Lung (tissue), 12 donors: ENCODE results near the gene NFATC1. TPM values are rescaled to one million over a fixed set of nuclear protein-coding genes. Genes with fewer than 3 reads are reported as not detected.
A peak's percentile ranks its signal among the peaks of the same experiment; 100 is the strongest.

ENCODE experiments used
- ATAC-seq: fragments of 200-7000 bp; cut with Tn5 transposase; one replicate; pipeline ENCODE4 v1.9.1; 2020; ENCODE audit warnings: moderate number of reproducible peaks; ENCODE audit not compliant: insufficient read depth, low FRiP score
- DNase-seq, 3 donors: peaks; one replicate each; pipeline ENCODE4 v3.0.0-alpha.2; 2013 to 2017
- H3K27ac ChIP-seq, 2 donors: one replicate each; pipeline ENCODE4 v1.5.1; 2013; ENCODE audit warnings: mild to moderate bottlenecking in 2 of 2, moderate library complexity in 2 of 2, control low read depth in 1 of 2, inconsistent platforms in 1 of 2, low read depth in 1 of 2, low read length in 1 of 2
- H3K27me3 ChIP-seq, 3 donors: one replicate each; pipeline ENCODE4 v1.5.1; 2013; ENCODE audit warnings: low read length in 2 of 3; ENCODE audit not compliant: control insufficient read depth in 3 of 3, insufficient read depth in 3 of 3
- H3K36me3 ChIP-seq, 4 donors: one replicate each; pipeline ENCODE4 v1.5.1; 2013; ENCODE audit warnings: low read length in 4 of 4, mild to moderate bottlenecking in 1 of 4, moderate library complexity in 1 of 4; ENCODE audit not compliant: control insufficient read depth in 4 of 4, insufficient read depth in 4 of 4
- H3K4me1 ChIP-seq, 5 donors: one replicate each; pipeline ENCODE4 v1.5.1; 2013; ENCODE audit warnings: low read length in 5 of 5, mild to moderate bottlenecking in 2 of 5, moderate library complexity in 1 of 5; ENCODE audit not compliant: control insufficient read depth in 5 of 5, insufficient read depth in 5 of 5
- H3K4me3 ChIP-seq: one replicate; pipeline ENCODE4 v1.5.1; 2013; ENCODE audit warnings: mild to moderate bottlenecking, control low read depth, moderate library complexity
- H3K9ac ChIP-seq, 2 donors: one replicate each; pipeline ENCODE4 v1.5.1; 2013; ENCODE audit warnings: low read length in 2 of 2, control low read depth in 1 of 2; ENCODE audit not compliant: insufficient read depth in 1 of 2
- H3K9me3 ChIP-seq, 4 donors: one replicate each; pipeline ENCODE4 v1.5.1; 2013; ENCODE audit warnings: low read length in 3 of 4, mild to moderate bottlenecking in 1 of 4, moderate library complexity in 1 of 4; ENCODE audit not compliant: control insufficient read depth in 4 of 4, insufficient read depth in 3 of 4
- WGBS, 2 donors: extraction: QIAGEN DNeasy Blood & Tissue Kit; methylation state at CpG; one replicate each; pipeline ENCODE4 v1.1.7; 2013; 5-methylcytosine and 5-hydroxymethylcytosine counted together
- polyA plus RNA-seq, 2 donors: library from polyadenylated mRNA; stranded (reverse); fragments of 200-250 nt; gene quantifications; one replicate each; pipeline ENCODE4 v1.2.1, GENCODE V29; 2013
- total RNA-seq, 2 donors: library from RNA; depleted of rRNA in 1 of 2; stranded (reverse); fragments of >200 nt in 1 of 2; gene quantifications; one replicate each; pipeline ENCODE4 v1.2.1, GENCODE V29; 2014 to 2021
- TF ChIP-seq, protein P1 (sequence below): IDR thresholded peaks from 2 replicates; pipeline ENCODE4 v1.5.1; 2012; ENCODE audit warnings: mild to moderate bottlenecking; ENCODE audit errors: control extremely low read depth, extremely low read depth
- donor health status: control.
- donor health status: control.
- donor health status: Bipolar disorder and iron deficiency.
- donor health status: healthy.
- donor health status: DM: yes; HTN: yes; CAD: no.

Gene NFATC1
- total and polyA plus RNA-seq, 4 donors, result 8.6 to 25.5 (median 12.9) TPM

DNA sequence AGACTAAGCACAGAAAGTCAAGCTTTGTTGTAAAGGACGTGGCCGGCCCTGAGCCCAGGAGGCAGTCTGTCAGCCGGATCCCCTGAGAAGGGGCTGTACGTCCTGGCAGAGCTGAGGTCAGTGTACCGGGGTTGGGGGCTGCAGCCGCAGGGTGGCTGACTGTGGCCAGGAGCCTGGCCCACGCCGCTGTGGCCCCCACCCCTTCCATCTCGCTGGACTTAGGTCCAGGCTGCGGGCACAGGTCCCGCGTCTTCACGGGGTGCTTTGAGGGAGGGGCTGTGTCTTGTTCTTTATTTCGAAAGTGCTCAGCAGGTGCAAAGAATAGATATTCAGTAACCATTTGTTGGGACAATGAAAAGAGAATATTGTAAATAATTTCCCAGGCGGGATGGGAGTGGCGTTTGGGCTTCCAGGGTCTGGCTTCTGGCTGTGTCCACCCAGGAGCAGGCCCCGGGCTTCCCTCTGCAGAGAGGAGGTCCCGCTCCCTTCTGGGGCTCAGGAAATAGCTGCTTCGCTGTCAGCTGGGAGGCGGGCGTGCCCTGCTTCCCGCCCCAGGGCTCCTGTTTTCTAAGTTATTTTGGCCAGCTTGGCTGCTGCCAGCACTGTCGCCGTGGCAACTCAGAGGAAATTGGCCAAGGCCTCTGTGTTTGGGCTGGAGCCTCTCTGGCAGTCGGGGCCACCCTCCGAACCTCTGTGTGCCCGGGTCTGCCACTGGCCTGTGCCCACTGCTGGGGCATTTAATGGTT is 7.4 kb downstream of the NFATC1 start:
- peak; percentile 27 for ATAC-seq
- H3K27me3 ChIP-seq, result peaks cover 0 to 11% (median 4%) of the 10 kb centered on the region in 3 donors
- no peak overlapping the region for H3K9ac ChIP-seq
- 20 to 36% methylated on average over 27 of the region's 27 CpGs for WGBS, 2 donors
- no peak overlapping the region for H3K4me3 ChIP-seq
- H3K4me1 ChIP-seq, result peaks cover 0 to 19% (median 6%) of the 10 kb centered on the region in 5 donors
- TF ChIP-seq, protein P1, sequence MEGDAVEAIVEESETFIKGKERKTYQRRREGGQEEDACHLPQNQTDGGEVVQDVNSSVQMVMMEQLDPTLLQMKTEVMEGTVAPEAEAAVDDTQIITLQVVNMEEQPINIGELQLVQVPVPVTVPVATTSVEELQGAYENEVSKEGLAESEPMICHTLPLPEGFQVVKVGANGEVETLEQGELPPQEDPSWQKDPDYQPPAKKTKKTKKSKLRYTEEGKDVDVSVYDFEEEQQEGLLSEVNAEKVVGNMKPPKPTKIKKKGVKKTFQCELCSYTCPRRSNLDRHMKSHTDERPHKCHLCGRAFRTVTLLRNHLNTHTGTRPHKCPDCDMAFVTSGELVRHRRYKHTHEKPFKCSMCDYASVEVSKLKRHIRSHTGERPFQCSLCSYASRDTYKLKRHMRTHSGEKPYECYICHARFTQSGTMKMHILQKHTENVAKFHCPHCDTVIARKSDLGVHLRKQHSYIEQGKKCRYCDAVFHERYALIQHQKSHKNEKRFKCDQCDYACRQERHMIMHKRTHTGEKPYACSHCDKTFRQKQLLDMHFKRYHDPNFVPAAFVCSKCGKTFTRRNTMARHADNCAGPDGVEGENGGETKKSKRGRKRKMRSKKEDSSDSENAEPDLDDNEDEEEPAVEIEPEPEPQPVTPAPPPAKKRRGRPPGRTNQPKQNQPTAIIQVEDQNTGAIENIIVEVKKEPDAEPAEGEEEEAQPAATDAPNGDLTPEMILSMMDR, result no peak
- H3K9me3 ChIP-seq, result no peaks in the 10 kb centered on the region
- no peak for DNase-seq
- H3K27ac ChIP-seq, result peak overlapping the region in 1 of 2 donors; percentile 81
- no peaks in the 10 kb centered on the region for H3K36me3 ChIP-seq

DNA sequence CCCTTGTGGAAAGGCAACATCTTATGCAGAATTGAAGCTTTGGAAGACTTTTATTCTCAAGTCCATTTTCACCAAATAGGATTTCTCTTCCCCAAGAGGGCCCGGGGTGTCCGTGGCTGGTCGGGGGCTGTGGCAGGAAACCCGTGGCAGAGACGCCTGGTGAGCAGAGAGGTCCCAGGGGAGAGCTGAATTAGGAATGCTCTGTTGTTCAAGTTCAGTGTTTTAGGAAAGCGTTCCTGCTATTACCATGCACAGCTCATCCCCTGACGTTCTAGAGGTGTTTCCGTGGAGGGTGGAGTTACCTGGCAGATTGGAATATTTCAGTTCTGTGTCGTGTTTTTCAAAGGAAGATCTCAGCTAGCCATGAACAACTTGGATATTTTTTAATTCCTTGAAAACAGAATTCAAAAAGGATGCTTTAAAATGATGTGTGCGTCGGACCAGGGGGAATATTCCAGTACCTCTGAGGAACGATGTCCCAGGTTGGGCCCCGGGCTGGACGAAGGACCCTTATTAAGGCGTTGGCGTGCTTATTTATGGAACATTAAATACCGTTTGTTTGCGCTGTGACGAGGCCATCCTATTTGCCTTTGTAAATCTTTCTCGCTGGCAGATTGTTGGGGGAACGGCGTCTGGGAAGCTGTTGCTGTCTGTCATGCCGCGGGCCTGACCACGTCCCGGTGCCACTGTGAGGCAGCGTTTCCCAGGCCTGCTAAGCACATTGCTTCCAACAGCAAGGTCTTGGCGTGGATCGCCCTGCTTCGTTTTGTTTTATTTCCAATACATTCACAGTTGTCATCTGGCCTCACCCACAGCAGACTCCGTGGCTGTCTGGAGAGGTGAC is 8.2 kb downstream of the NFATC1 start:
- ATAC-seq (no peak), DNase-seq (no peak)
- Histone ChIP-seq H3K9ac (no peak overlapping the region), H3K36me3 (no peaks in the 10 kb centered on the region), H3K4me1 (peaks cover 0 to 19% (median 6%) of the 10 kb centered on the region in 5 donors), H3K27ac (peak overlapping the region in 1 of 2 donors; percentile 50), H3K4me3 (no peak overlapping the region), H3K9me3 (no peaks in the 10 kb centered on the region), H3K27me3 (peaks cover 0 to 5% (median 3%) of the 10 kb centered on the region in 3 donors)
- WGBS, 2 donors, result 55 to 57% methylated on average over 31 of the region's 31 CpGs
- TF ChIP-seq, protein P1, result no peak

DNA sequence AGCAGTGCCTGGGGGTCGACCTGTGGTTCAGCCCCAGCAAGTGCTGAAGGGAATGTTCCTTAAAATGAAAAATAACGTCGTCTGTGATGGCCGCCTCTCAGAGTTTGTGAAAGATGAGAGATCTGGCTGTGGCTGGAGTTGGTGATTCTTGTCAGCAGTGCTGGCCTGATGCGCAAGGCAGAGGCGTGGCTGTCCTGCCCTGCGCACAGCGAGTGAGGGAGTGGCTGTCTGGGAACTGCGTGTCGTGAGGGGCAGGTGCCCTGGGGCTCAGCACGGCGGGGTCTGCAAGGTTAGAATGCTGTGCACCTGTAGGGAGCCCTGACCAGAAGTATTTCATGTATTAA is 8.8 kb downstream of the NFATC1 start:
- H3K9me3 ChIP-seq, result no peaks in the 10 kb centered on the region

More for the DNA sequence above, 8.8 kb downstream of the NFATC1 start:
- TF ChIP-seq, protein P1, result no peak
- ATAC-seq (no peak), DNase-seq (no peak)
- WGBS, 2 donors, result 85 to 88% methylated on average over 12 of the region's 12 CpGs
- peaks cover 0 to 15% (median 6%) of the 10 kb centered on the region in 5 donors for H3K4me1 ChIP-seq
- H3K27ac ChIP-seq, result peak overlapping the region in 1 of 2 donors; percentile 3
- no peak overlapping the region for H3K9ac ChIP-seq
- no peaks in the 10 kb centered on the region for H3K27me3 ChIP-seq
- no peaks in the 10 kb centered on the region for H3K36me3 ChIP-seq
- H3K4me3 ChIP-seq, result no peak overlapping the region
